ENCODE data around the gene TMIGD1. TPM values are rescaled to one million over a fixed set of nuclear protein-coding genes. Genes with fewer than 3 reads are reported as not detected.
A peak's percentile ranks its signal among the peaks of the same experiment; 100 is the strongest.

The TMIGD1 gene
- total and polyA plus RNA-seq, 2 of the 13 experiments (the other 11 are each of a cell fraction or from before 2014, with no cell fraction given) = not detected

GRCh38 chr17:30345089-30345433 lies 11.2 kb upstream of the TMIGD1 start (continued):
- TF ChIP-seq PAXIP1 (CRISPR knock-in tag; conservative IDR thresholded peaks at IDR 0.05) (no peak), ZNF33A (CRISPR knock-in tag; IDR thresholded peaks at IDR 0.05; ENCODE audit: borderline replicate concordance) (no peak), ZNF629 (CRISPR knock-in tag; conservative IDR thresholded peaks at IDR 0.05) (no peak), XRCC5 (optimal IDR thresholded peaks at IDR 0.05; ENCODE audit: low read length) (no peak), ZEB1 (IDR thresholded peaks at IDR 0.05; ENCODE audit: insufficient replicate concordance, low read depth) (no peak), NCOR1 (IDR thresholded peaks at IDR 0.05; ENCODE audit: borderline replicate concordance, low read length) (no peak), ELF4 (CRISPR knock-in tag; IDR thresholded peaks at IDR 0.05; ENCODE audit: borderline replicate concordance) (no peak), TFDP2 (CRISPR knock-in tag; IDR thresholded peaks at IDR 0.05) (no peak), SRY (CRISPR knock-in tag; IDR thresholded peaks at IDR 0.05) (0 out of 2 replicates have a peak, but pooled peaks have one; percentile 62), TARDBP (CRISPR knock-in tag; IDR thresholded peaks at IDR 0.05) (peak; percentile 2; the same call in 1 of the 2 replicates), PAX8 (CRISPR knock-in tag; IDR thresholded peaks at IDR 0.05; ENCODE audit: borderline replicate concordance) (no peak), HMGXB3 (CRISPR knock-in tag; IDR thresholded peaks at IDR 0.05; ENCODE audit: borderline replicate concordance) (no peak), NR2F6 (IDR thresholded peaks at IDR 0.05) (no peak; the same call in none of the 2 replicates), NR2F6 (CRISPR knock-in tag; IDR thresholded peaks at IDR 0.05) (no peak), STAT6 (CRISPR knock-in tag; IDR thresholded peaks at IDR 0.05; ENCODE audit: borderline replicate concordance) (peak; percentile 62; the same call in 1 of the 2 replicates), ZFP1 (CRISPR knock-in tag; IDR thresholded peaks at IDR 0.05) (no peak), ZNF44 (CRISPR knock-in tag; IDR thresholded peaks at IDR 0.05) (no peak), SIX1 (CRISPR knock-in tag; IDR thresholded peaks at IDR 0.05; ENCODE audit: borderline replicate concordance) (no peak; the same call in 1 of the 2 replicates), ZNF460 (CRISPR knock-in tag; IDR thresholded peaks at IDR 0.05; ENCODE audit: borderline replicate concordance) (no peak)
